Measurements from ENCODE around the gene REC8.

REC8 gene

DNA sequence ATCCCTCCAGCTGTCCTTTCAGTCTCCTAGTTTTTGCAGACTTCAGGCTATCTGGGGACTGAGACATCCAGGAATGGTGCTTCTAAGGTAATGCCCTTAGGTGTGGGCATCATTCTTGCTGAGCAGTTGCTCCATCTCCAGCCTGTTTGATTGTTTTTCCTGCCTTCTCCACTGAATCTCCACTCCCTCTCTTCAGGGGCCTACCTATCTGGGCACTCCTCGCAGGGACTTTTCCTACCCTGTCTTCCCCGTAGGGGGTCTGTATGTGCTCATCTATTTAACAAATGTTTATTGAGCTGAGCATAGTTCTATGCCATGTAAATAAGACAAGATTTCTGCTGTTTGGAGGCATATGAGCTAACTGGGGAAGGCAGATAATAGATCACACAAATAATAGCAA, 38.9 kb upstream of the REC8 start:
- no peak for ATAC-seq
- TF ChIP-seq, protein P1, sequence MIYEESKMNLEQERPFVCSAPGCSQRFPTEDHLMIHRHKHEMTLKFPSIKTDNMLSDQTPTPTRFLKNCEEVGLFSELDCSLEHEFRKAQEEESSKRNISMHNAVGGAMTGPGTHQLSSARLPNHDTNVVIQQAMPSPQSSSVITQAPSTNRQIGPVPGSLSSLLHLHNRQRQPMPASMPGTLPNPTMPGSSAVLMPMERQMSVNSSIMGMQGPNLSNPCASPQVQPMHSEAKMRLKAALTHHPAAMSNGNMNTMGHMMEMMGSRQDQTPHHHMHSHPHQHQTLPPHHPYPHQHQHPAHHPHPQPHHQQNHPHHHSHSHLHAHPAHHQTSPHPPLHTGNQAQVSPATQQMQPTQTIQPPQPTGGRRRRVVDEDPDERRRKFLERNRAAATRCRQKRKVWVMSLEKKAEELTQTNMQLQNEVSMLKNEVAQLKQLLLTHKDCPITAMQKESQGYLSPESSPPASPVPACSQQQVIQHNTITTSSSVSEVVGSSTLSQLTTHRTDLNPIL (CRISPR knock-in tag; IDR thresholded peaks at IDR 0.05; ENCODE audit: low read depth) = no peak
- TF ChIP-seq ZNF565 (CRISPR knock-in tag; conservative IDR thresholded peaks at IDR 0.05; ENCODE audit: low read depth) = no peak
- no peak for TF ChIP-seq BACH2 (CRISPR knock-in tag; IDR thresholded peaks at IDR 0.05; ENCODE audit: borderline replicate concordance)
- TF ChIP-seq ZFP3 (CRISPR knock-in tag; IDR thresholded peaks at IDR 0.05) = no peak
- TF ChIP-seq PPARA (CRISPR knock-in tag; IDR thresholded peaks at IDR 0.05; ENCODE audit: borderline replicate concordance) = no peak
- no peak for TF ChIP-seq ESRRG (CRISPR knock-in tag; IDR thresholded peaks at IDR 0.05)
- no peak for TF ChIP-seq TOX (CRISPR knock-in tag; IDR thresholded peaks at IDR 0.05; ENCODE audit: borderline replicate concordance)
- no peak for TF ChIP-seq SNAI2 (CRISPR knock-in tag; IDR thresholded peaks at IDR 0.05)
- TF ChIP-seq ZFP30 (CRISPR knock-in tag; IDR thresholded peaks at IDR 0.05) = no peak
- TF ChIP-seq, protein P2, sequence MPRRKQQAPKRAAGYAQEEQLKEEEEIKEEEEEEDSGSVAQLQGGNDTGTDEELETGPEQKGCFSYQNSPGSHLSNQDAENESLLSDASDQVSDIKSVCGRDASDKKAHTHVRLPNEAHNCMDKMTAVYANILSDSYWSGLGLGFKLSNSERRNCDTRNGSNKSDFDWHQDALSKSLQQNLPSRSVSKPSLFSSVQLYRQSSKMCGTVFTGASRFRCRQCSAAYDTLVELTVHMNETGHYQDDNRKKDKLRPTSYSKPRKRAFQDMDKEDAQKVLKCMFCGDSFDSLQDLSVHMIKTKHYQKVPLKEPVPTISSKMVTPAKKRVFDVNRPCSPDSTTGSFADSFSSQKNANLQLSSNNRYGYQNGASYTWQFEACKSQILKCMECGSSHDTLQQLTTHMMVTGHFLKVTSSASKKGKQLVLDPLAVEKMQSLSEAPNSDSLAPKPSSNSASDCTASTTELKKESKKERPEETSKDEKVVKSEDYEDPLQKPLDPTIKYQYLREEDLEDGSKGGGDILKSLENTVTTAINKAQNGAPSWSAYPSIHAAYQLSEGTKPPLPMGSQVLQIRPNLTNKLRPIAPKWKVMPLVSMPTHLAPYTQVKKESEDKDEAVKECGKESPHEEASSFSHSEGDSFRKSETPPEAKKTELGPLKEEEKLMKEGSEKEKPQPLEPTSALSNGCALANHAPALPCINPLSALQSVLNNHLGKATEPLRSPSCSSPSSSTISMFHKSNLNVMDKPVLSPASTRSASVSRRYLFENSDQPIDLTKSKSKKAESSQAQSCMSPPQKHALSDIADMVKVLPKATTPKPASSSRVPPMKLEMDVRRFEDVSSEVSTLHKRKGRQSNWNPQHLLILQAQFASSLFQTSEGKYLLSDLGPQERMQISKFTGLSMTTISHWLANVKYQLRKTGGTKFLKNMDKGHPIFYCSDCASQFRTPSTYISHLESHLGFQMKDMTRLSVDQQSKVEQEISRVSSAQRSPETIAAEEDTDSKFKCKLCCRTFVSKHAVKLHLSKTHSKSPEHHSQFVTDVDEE (CRISPR knock-in tag; IDR thresholded peaks at IDR 0.05) = no peak
- TF ChIP-seq, protein P3, sequence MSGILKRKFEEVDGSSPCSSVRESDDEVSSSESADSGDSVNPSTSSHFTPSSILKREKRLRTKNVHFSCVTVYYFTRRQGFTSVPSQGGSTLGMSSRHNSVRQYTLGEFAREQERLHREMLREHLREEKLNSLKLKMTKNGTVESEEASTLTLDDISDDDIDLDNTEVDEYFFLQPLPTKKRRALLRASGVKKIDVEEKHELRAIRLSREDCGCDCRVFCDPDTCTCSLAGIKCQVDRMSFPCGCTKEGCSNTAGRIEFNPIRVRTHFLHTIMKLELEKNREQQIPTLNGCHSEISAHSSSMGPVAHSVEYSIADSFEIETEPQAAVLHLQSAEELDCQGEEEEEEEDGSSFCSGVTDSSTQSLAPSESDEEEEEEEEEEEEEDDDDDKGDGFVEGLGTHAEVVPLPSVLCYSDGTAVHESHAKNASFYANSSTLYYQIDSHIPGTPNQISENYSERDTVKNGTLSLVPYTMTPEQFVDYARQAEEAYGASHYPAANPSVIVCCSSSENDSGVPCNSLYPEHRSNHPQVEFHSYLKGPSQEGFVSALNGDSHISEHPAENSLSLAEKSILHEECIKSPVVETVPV (CRISPR knock-in tag; IDR thresholded peaks at IDR 0.05) = no peak
- no peak for TF ChIP-seq GLIS3 (CRISPR knock-in tag; IDR thresholded peaks at IDR 0.05)
- TF ChIP-seq ARNTL (CRISPR knock-in tag; IDR thresholded peaks at IDR 0.05; ENCODE audit: borderline replicate concordance, low read depth) = no peak
- TF ChIP-seq TCF4 (CRISPR knock-in tag; IDR thresholded peaks at IDR 0.05; ENCODE audit: borderline replicate concordance) = no peak
- no peak for TF ChIP-seq ZNF8 (CRISPR knock-in tag; IDR thresholded peaks at IDR 0.05)
- TF ChIP-seq ZNF70 (CRISPR knock-in tag; IDR thresholded peaks at IDR 0.05) = no peak
- TF ChIP-seq, protein P4, sequence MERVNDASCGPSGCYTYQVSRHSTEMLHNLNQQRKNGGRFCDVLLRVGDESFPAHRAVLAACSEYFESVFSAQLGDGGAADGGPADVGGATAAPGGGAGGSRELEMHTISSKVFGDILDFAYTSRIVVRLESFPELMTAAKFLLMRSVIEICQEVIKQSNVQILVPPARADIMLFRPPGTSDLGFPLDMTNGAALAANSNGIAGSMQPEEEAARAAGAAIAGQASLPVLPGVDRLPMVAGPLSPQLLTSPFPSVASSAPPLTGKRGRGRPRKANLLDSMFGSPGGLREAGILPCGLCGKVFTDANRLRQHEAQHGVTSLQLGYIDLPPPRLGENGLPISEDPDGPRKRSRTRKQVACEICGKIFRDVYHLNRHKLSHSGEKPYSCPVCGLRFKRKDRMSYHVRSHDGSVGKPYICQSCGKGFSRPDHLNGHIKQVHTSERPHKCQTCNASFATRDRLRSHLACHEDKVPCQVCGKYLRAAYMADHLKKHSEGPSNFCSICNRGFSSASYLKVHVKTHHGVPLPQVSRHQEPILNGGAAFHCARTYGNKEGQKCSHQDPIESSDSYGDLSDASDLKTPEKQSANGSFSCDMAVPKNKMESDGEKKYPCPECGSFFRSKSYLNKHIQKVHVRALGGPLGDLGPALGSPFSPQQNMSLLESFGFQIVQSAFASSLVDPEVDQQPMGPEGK (CRISPR knock-in tag; IDR thresholded peaks at IDR 0.05; ENCODE audit: borderline replicate concordance) = no peak
- TF ChIP-seq CSDC2 (CRISPR knock-in tag; IDR thresholded peaks at IDR 0.05) = no peak

DNA sequence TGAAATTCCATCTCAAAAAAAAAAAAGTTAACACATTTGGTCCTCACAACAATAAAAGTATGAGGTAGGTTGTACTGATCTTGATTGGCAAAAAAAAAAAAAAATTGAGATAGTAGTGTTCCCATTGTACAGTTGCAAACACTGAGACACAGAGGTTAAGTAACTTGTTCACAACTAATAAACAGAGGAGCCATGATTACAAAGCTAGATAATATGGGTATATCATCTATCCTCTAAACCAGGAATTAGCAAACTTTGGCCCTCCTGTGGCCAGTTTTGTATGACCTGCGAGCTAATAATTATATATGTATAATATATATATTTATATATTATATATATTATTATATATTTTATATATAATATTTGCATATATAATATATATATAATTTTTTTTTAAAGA, 38.1 kb upstream of the REC8 start:
- ATAC-seq = no peak
- TF ChIP-seq BACH2 (CRISPR knock-in tag; IDR thresholded peaks at IDR 0.05; ENCODE audit: borderline replicate concordance) (no peak), TOX (CRISPR knock-in tag; IDR thresholded peaks at IDR 0.05; ENCODE audit: borderline replicate concordance) (no peak), CSDC2 (CRISPR knock-in tag; IDR thresholded peaks at IDR 0.05) (no peak), SNAI2 (CRISPR knock-in tag; IDR thresholded peaks at IDR 0.05) (no peak), ARNTL (CRISPR knock-in tag; IDR thresholded peaks at IDR 0.05; ENCODE audit: borderline replicate concordance, low read depth) (no peak), ESRRG (CRISPR knock-in tag; IDR thresholded peaks at IDR 0.05) (no peak), PPARA (CRISPR knock-in tag; IDR thresholded peaks at IDR 0.05; ENCODE audit: borderline replicate concordance) (no peak)
- TF ChIP-seq, protein P3 (CRISPR knock-in tag; IDR thresholded peaks at IDR 0.05) = no peak
- TF ChIP-seq, protein P1 (CRISPR knock-in tag; IDR thresholded peaks at IDR 0.05; ENCODE audit: low read depth) = no peak
- TF ChIP-seq, protein P5, sequence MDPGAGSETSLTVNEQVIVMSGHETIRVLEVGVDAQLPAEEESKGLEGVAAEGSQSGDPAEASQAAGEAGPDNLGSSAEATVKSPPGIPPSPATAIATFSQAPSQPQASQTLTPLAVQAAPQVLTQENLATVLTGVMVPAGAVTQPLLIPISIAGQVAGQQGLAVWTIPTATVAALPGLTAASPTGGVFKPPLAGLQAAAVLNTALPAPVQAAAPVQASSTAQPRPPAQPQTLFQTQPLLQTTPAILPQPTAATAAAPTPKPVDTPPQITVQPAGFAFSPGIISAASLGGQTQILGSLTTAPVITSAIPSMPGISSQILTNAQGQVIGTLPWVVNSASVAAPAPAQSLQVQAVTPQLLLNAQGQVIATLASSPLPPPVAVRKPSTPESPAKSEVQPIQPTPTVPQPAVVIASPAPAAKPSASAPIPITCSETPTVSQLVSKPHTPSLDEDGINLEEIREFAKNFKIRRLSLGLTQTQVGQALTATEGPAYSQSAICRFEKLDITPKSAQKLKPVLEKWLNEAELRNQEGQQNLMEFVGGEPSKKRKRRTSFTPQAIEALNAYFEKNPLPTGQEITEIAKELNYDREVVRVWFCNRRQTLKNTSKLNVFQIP (CRISPR knock-in tag; IDR thresholded peaks at IDR 0.05; ENCODE audit: borderline replicate concordance, low read depth) = no peak
